K562 (cell line): ENCODE results near the gene INA. TPM values are rescaled to one million over a fixed set of nuclear protein-coding genes. Genes with fewer than 3 reads are reported as not detected.

Source experiments
- BACH1 ChIP-seq: fragments of 200-800 bp; sonication (Bioruptor generic); IDR thresholded peaks from 2 replicates; pipeline ENCODE4 v1.6.1; 2016; ENCODE audit warnings: missing genetic modification characterization, missing compliant biosample characterization
- CCAR2 ChIP-seq: fragments of 200-400 bp; formaldehyde crosslinking; IDR thresholded peaks from 2 replicates; pipeline ENCODE4 v1.6.1; 2017; ENCODE audit warnings: mild to moderate bottlenecking, low read depth, low read length
- NBN ChIP-seq: fragments of 450-650 bp; IDR thresholded peaks from 2 replicates; pipeline ENCODE4 v1.6.1; 2016; ENCODE audit warnings: low read depth, mild to moderate bottlenecking
- REST ChIP-seq, 2 experiments: fragments of 450-650 bp; formaldehyde crosslinking in 1 of 2; IDR thresholded peaks; 2 replicates each; pipeline versions ENCODE4 v1.4.0 to v1.6.1; 2014 to 2020; ENCODE audit warnings: mild to moderate bottlenecking in 2 of 2, borderline replicate concordance in 1 of 2, low read depth in 1 of 2
- SNIP1 ChIP-seq: fragments of 450-650 bp; IDR thresholded peaks from 2 replicates; pipeline ENCODE4 v1.7.1; 2017; ENCODE audit warnings: low read depth, mild to moderate bottlenecking
- polyA plus RNA-seq, 8 experiments: library from polyadenylated mRNA; depleted of rRNA in 4 of 8; stranded (reverse) in 5 of 8; unstranded in 3 of 8; fragments of >200 nt; fragmentation: Nextera tagmentation in 2 of 8; fragmentation: Illumina TruSeq in 1 of 8; extraction: Ambion mirVana in 2 of 8; extraction: Trizol in 1 of 8; gene quantifications; 2 replicates each; pipeline versions ENCODE4 v1.2.1 to v1.2.3, GENCODE V29; 2011 to 2014; ENCODE audit warnings: inconsistent platforms in 1 of 8, missing spikeins in 1 of 8
- total RNA-seq, 7 experiments: library from RNA; depleted of rRNA in 6 of 7; stranded (reverse); fragments of >200 nt in 6 of 7; fragmentation: Illumina TruSeq in 2 of 7; extraction: Trizol in 2 of 7; gene quantifications; 2 replicates each; pipeline versions ENCODE4 v1.2.1 to v1.2.3, GENCODE V29; 2011 to 2021; ENCODE audit warnings: low replicate concordance in 1 of 7

Gene INA
- total and polyA plus RNA-seq, 9 of the 15 experiments (the other 6 are each of a cell fraction or from before 2014, with no cell fraction given): not detected

GRCh38 chr10:103238506-103239252 is 38.3 kb upstream of the INA start (continued):
- no peak for TF ChIP-seq SNIP1
- no peak for TF ChIP-seq NBN
- TF ChIP-seq CCAR2: no peak
- TF ChIP-seq BACH1 (tag): no peak
- peak; percentile 48; the same call in 1 of the 2 replicates for TF ChIP-seq REST (IDR thresholded peaks at IDR 0.05; ENCODE audit: borderline replicate concordance)
- TF ChIP-seq REST (CRISPR knock-in tag; IDR thresholded peaks at IDR 0.05; ENCODE audit: low read depth): no peak
